Smooth muscle cell of the brain vasculature (primary cell): ENCODE measurements around the gene PIP4K2B.
"Not testable (repeated sequence)": the region's sequence is repeated elsewhere in the genome, so short reads cannot be mapped to it uniquely, and the experiment has no call there.

Experiments used
- DNase-seq: peaks from one replicate; pipeline ENCODE4 v3.0.0-alpha.2; 2012; ENCODE audit warnings: low read depth, low spot score

Gene PIP4K2B

DNA sequence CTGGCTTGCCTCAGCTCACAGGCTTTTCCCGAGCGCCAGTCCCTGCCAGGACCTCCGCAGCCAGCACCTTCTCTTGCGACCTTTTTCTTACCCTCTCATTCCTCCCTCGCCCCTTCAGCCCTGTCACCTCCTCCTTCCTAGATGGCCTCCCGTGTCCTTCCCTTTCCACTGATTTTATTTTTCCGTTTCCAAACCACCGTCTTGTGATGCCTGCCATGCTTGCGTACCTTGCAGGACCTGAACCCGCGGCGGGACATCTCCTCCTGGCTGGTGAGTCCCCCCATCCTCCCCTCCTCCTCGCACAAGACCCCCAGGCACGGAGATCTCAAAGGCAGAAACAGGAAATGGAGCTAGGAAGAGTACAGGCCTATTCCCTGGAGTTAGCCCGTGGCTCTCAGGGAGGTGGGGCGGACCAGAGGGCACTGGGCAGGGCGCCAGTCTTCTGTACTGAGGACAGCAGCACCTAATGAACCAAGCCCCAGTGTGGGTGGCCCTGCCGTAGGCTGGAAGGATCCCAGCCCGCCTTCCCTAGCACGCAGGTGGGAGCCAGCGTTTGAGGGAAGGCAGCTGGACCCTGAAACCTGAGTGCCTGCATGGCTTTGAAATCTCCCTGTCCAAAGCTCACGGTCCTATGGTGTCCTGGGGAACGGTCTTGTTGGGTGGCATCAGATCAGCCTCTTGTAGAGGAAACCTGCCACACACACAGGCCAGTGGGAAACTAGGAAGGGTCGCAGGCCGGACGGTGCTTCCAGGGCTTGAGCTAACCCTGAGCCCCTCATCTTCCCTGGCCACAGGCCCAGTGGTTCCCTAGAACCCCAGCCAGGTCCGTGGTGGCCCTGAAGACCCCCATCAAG, 68.6 kb downstream of the PIP4K2B start:
- DNase-seq, result no peak

DNA sequence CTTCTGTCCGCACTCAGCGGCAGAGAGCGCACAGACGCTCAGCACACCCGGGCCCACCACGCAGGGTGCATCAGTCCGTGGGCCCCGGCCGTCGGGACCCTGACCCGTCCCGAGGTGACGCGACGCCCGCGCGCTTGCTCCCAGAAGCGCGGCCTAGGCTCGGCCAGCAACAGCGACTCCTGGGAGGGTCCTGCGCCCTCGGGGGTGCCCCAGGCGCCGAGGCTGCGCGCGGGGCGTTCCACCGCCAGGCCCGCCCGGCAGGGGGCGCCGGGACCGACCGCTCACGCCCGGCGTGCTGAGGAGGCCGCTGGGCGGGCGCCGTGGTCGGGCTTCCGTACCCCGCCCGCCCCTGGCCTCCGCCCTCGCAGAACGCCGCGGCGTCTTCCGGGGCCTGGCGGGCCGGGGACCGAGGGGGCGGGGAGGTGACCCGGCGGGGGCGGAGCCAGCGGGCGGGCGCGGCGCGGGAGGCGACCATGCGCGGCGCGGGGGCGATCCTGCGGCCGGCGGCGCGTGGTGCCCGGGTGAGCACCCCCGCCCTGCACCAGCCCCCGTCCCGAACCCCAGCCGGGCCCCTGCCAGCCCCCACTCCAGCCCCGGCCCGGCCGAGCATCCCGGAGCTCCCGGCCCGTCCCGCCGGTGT, 69.3 kb downstream of the PIP4K2B start, which contains the start of gene CISD3:
CISD3 (plus strand) TSS at position 456 of the 640 bp plus-strand sequence; CDS start at position 474, 18 bp downstream.
- DNase-seq, result no peak

DNA sequence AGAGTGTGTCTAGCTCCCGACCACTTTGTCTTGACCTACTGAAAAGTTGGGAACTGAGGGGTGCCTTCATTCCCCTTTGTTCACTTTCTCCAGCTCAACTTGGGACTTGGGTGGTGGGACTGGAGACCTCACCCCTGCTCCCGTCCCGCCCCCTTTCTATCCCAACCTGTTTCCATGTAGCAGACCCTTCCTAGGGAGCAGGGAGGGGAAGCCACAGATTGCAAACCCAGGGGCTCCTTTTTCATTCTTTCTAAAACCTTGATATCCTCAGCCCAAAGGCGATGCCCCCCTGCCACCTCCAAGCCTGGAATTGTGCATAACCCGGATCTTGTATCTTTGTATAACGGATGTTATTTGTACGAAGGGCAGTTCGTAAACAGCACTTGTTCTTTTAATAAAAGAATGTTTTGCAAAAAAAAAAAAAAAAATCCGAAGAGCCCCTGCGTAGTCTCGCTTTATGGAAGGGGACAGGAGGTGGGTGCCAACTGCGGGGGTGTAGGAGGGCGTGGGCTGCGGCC, 69.9 kb downstream of the PIP4K2B start:
- DNase-seq, result no peak

DNA sequence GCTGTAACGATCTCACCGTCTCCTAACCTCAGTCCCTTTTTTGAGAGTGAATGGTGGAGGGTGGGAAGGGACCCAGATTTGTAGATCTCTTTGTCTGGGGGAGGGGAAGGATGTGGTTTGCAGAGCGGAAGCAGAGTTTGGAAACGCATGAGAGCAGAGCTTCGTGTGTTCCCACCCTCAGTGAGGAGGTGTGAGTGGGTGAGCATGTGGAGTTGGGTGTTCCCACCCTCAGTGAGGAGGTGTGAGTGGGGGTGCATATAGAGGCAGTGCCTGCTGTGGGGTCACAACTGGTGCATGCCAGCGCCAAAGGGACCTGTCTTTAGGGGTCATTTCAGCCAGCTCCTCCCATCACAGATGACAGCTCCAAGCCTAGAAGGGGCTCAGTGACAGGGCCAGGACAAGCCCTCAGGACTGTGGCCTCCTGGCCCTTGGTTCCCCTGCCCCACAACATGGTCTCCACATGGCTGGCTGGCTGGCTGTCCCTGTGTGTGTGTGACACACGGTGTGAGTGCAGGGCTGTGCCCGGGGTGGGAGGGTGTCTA, 71.0 kb downstream of the PIP4K2B start:
- no peak for DNase-seq

DNA sequence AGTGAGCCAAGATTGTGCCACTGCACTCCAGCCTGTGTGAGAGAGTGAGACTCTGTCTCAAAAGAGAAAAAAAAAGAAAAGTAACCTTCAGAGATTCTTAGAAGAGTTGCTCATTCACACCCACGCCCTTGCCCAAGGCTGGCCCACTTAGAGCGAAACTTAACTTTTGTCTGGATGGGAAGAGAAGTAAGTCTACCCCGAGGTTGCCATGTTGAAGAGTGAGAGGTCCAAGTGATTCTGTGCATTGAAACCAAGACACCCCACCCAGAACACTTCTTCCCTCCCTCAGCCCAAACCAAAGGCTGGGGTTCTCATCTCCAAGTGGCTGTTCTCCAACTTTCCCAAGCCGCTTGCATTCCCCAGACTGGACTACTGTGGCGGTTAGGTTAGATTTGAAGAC, 71.6 kb downstream of the PIP4K2B start:
- no peak for DNase-seq

DNA sequence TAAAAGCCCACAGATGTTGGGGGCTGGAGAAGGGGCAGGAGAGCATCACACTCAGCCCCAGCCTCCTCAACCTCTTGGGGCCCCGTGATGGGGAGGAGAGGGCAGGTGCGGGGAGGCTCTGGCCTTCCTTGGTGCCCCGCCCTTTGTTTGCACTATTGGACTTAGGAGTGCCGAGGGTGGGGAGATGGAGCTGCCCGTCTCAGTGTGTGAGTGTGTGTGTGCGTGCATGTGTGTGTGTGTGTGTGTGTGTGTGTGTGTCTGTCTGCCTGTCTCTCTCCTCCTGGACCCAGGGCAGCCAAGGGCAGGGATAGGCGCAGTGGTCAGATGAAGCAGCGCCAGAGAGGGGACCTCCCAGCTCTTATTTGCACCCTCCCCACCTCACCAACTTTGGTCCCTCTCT, 73.2 kb downstream of the PIP4K2B start:
- DNase-seq, result not testable (repeated sequence)

DNA sequence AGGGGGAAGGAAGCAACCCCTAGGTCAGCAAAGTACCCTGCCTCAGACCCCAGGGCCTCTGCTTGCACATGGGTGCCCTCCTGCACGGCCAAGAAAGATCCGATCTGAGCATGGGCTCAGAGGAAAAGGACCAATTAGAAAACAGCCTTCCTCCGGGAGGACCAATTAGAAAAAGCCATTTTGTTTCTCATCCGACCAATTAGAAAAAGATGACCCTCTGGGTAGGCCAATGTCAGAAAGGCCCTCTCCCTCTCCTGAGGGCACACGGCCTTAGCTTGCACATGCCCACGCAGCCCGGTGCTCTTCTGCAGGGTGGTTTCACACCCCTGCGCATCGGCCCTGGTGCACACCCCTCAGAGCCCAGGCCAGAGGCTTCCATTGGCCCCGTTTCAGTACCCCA, 74.3 kb downstream of the PIP4K2B start:
- DNase-seq, result no peak

DNA sequence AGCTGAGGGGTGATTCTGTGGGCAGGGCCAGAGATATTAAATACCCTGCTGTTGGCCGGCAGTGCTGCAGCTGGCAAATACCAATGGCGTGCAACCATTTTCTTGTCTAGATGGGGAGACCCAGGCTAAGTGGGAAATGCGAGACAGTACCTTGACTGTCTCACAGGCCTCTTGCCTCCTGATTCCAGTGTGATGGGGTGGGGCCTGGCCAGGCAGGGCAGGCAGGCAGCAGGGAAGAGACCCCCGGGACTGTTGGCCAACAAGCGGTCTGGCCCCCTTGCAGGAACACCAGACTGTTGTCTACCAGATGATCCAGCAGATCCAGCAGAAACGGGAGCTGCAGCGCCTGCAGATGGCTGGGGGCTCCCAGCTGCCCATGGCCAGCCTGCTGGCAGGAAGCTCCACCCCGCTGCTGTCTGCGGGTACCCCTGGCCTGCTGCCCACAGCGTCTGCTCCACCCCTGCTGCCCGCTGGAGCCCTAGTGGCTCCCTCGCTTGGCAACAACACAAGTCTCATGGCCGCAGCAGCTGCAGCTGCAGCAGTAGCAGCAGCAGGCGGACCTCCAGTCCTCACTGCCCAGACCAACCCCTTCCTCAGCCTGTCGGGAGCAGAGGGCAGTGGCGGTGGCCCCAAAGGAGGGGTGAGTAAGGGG, 74.9 kb downstream of the PIP4K2B start:
- DNase-seq, result no peak

DNA sequence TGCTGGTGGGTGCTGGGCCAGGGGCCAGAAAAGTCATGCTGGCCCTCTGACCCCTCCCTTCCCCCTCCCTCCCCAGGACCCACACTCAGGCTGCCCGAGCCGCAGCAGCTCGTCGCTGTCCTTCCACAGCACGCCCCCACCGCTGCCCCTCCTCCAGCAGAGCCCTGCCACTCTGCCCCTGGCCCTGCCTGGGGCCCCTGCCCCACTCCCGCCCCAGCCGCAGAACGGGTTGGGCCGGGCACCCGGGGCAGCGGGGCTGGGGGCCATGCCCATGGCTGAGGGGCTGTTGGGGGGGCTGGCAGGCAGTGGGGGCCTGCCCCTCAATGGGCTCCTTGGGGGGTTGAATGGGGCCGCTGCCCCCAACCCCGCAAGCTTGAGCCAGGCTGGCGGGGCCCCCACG, 77.6 kb downstream of the PIP4K2B start:
- no peak for DNase-seq

DNA sequence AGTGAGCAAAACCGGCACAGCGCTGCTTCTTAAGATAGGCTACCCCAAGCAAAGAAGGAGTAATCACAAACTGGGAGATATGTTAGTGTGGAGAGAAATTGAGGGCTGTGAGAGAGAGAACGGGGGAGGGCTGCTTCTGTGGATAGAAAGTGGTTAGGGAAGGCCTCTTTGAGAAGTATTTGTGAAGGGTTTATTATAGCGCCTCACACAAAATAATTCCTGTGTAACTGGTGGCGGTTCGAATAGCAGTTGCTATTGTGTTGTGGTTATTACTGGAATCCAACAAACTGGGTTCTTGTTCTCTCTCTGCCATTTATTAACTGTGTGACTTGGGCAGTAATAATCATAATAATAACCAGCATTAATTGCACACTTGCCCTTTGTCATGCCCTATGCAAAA, 78.4 kb downstream of the PIP4K2B start:
- no peak for DNase-seq

DNA sequence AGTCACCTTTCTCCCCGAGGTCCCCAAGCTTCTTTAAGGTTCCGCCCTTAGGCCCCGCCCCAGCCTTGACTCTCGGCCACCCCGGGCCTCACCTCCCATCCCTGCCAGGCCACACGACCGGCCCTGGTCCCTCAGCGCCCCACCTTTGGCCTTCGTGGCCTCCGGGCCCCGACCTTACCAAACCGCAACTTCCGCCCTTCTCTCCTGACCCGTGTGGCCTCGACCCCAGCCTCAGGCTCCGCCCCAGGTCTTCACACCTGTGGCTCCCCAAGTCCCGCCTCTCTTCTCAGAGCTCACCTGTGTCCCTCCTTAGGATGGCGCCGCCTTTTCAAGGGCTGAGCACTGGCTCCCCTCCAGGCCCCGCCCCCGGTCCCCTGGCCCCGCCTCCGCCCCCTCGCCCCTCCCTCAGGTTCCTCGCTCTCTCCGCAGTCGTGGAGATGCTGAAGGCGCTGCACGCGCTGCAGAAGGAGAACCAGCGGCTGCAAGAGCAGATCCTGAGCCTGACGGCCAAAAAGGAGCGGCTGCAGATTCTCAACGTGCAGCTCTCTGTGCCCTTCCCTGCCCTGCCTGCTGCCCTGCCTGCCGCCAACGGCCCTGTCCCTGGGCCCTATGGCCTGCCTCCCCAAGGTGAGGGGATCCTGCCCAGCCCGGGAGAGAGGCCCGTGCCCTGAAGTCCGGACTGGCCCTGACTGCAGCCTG, 79.3 kb downstream of the PIP4K2B start:
- no peak for DNase-seq

DNA sequence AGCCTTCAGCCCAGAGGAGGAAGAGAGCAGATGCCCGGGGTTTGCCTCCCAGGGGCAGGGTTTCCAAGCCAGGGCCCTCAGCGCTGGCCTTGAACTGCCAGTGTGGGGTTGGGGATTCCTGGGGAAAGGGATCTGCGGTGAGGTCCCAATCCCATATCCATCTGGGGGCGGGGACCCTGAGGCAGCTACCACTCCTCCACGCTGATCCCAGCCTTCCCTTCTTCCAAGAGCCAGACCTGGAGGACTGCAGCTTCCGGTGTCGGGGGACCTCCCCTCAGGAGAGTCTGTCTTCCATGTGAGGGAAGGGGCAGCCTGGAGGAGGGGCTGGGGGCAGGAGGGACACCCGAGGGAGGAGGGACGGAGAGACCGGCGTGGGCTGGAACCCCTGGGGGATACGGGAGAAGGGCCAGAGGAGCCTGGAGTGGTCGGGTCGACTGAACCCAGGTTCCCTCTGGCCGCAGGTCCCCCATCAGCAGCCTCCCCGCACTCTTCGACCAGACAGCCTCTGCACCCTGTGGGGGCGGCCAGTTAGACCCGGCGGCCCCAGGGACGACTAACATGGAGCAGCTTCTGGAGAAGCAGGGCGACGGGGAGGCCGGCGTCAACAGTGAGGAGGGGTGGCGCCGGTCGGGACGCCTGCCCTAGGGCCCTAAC, 79.9 kb downstream of the PIP4K2B start:
- no peak for DNase-seq

DNA sequence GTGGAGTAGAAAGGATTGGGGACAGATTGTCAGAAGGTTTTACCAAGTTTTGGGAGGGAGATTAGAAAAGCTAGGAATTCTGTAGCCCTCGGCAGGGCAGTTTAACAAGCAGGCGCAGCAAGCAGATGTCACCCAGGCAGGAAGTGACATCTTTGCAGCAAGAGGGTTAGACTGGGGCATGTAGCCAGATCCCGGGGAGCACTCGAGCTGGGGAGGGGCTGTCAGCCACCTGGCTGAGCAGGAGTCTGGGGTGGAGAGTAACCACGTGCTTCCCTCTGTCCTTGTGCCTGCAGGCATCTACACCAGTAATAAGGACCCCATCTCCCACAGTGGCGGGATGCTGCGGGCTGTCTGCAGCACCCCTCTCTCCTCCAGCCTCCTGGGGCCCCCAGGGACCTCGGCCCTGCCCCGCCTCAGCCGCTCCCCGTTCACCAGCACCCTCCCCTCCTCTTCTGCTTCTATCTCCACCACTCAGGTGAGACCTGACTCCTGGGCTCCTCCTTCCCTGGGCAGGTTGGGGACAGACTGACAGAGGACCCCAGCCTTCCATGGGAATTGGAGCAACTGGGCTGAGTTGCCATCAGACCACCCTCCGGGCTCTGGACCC, 82.1 kb downstream of the PIP4K2B start:
- DNase-seq, result no peak

DNA sequence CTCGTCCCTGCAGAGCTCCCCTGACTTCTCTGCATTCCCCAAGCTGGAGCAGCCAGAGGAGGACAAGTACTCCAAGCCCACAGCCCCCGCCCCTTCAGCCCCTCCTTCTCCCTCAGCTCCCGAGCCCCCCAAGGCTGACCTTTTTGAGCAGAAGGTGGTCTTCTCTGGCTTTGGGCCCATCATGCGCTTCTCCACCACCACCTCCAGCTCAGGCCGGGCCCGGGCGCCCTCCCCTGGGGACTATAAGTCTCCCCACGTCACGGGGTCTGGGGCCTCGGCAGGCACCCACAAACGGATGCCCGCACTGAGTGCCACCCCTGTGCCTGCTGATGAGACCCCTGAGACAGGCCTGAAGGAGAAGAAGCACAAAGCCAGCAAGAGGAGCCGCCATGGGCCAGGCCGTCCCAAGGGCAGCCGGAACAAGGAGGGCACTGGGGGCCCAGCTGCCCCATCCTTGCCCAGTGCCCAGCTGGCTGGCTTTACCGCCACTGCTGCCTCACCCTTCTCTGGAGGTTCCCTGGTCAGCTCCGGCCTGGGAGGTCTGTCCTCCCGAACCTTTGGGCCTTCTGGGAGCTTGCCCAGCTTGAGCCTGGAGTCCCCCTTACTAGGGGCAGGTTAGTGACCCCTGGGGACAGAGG, 82.9 kb downstream of the PIP4K2B start:
- no peak for DNase-seq
